ENCODE measurements around the gene TMEM238. TPM values are rescaled to one million over a fixed set of nuclear protein-coding genes. Genes with fewer than 3 reads are reported as not detected.

TMEM238 gene
- total and polyA plus RNA-seq, 10 of the 15 experiments (the other 5 are each of a cell fraction or from before 2014, with no cell fraction given) = 0.05 to 16.9 (median 0.58) TPM; not detected in 1

DNA sequence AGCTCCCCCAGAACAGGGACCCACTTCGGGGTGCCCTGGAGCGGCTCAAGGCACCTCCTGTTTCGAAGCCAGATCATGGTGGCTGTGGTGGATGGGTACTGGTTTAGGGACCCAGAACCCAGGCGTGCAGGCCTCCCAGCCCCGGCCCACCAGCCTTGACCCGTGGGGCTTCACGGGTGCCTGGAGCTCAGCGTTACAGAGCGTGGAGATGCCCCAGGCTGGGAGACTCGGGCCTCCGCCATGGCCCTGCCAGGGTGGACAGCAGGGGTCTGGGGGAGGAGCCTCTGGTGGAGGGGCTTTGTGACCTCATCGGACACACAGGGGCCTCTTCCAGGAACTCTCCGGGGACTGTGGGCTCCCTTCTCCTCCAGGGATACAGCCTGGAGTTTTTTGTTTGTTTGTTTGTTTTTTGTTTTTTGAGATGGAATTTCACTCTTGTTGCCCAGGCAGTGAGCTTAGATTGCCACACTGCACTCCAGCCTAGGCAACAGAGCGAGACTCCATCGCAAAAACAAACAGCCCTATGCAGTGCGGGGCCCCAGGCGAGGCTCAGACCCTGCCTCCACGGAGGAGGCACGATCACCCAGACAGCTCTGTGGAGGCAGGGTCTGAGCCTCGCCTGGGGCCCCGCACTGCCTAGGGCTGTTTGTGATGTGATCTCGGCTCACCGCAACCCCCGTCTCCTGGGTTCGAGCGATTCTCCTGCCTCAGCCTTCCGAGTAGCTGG lies 20.9 kb downstream of the TMEM238 start, which contains the start of gene GARIN5B:
TSS of gene GARIN5B (minus strand) at position 271 of the 727 bp plus-strand sequence. CDS start at position 77, 194 bp downstream.
- Histone ChIP-seq H3K27ac (ENCODE audit: control insufficient read depth, insufficient read depth) (no peak within 1 kb of the TSS), H3K9me3 (replicated peaks; ENCODE audit: control insufficient read depth, insufficient read depth, low read length) (no peaks in the 10 kb centered on the region), H2AFZ (ENCODE audit: control insufficient read depth, low read depth, low read length) (no peak within 1 kb of the TSS), H3K4me2 (ENCODE audit: control insufficient read depth, insufficient read depth) (no peak within 1 kb of the TSS), H3K36me3 (ENCODE audit: control insufficient read depth in 2 of 2, insufficient read depth in 2 of 2, low read length in 1 of 2) (no peaks in the 10 kb centered on the region), H3K9ac (ENCODE audit: control insufficient read depth, insufficient read depth, low read length) (no peak within 1 kb of the TSS), H3K4me3 (no peak within 1 kb of the TSS), H4K20me1 (ENCODE audit: control insufficient read depth, insufficient read depth) (no peaks in the 10 kb centered on the region), H3K4me1 (ENCODE audit: control insufficient read depth, insufficient read depth, low read length) (no peaks in the 10 kb centered on the region), H3K27me3 (replicated peaks in 1 of 2; ENCODE audit: control insufficient read depth in 2 of 2, insufficient read depth in 2 of 2, low read length in 1 of 2) (no peaks in the 10 kb centered on the region; a peak in 2 of 4 replicates), H3K79me2 (ENCODE audit: control insufficient read depth, insufficient read depth, low read length) (no peaks in the 10 kb centered on the region)
- ChIA-PET CTCF (no interaction called here), POLR2A (no interaction called here), RAD21 (ENCODE audit: unreplicated experiment) (no interaction called here), SMC1A (ENCODE audit: uncharacterized antibody, unreplicated experiment) (no interaction called here)
- no peak for FAIRE-seq
- in situ Hi-C loops (cut with MboI) = no loop called here
- WGBS (ENCODE audit: insufficient coverage, insufficient replicate concordance, low lambda C conversion rate, missing lambda C conversion rate) = 49% methylated on average over 26 of the region's 27 CpGs
- intact Hi-C loops (cut with micrococcal nuclease; ENCODE audit: unreplicated experiment) = no loop called here
- ATAC-seq = no peak
- BruUV-seq (replicated peaks) = no TSS peak
- no peak for DNase-seq (ENCODE audit: low read depth, low spot score)
- no peak for TF ChIP-seq CHD1 (IDR thresholded peaks at IDR 0.05; ENCODE audit: low read depth, low read length)
- TF ChIP-seq EED (IDR thresholded peaks at IDR 0.05; ENCODE audit: low read depth) = no peak
- TF ChIP-seq, protein P1, sequence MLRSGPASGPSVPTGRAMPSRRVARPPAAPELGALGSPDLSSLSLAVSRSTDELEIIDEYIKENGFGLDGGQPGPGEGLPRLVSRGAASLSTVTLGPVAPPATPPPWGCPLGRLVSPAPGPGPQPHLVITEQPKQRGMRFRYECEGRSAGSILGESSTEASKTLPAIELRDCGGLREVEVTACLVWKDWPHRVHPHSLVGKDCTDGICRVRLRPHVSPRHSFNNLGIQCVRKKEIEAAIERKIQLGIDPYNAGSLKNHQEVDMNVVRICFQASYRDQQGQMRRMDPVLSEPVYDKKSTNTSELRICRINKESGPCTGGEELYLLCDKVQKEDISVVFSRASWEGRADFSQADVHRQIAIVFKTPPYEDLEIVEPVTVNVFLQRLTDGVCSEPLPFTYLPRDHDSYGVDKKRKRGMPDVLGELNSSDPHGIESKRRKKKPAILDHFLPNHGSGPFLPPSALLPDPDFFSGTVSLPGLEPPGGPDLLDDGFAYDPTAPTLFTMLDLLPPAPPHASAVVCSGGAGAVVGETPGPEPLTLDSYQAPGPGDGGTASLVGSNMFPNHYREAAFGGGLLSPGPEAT (IDR thresholded peaks at IDR 0.05; ENCODE audit: low read depth) = no peak
- no peak for TF ChIP-seq ZNF622 (IDR thresholded peaks at IDR 0.05)
- no peak for TF ChIP-seq JUND (IDR thresholded peaks at IDR 0.05; ENCODE audit: low read depth, low read length)
- no peak for TF ChIP-seq ZNF207 (IDR thresholded peaks at IDR 0.05; ENCODE audit: borderline replicate concordance)
- no peak for TF ChIP-seq KLF5 (IDR thresholded peaks at IDR 0.05; ENCODE audit: partially characterized antibody)
- TF ChIP-seq LARP7 (IDR thresholded peaks at IDR 0.05) = no peak
- no peak for TF ChIP-seq STAT1 (conservative IDR thresholded peaks at IDR 0.05)
- no peak for TF ChIP-seq CEBPZ (IDR thresholded peaks at IDR 0.05; ENCODE audit: low read depth, low read length)
- TF ChIP-seq, protein P2, sequence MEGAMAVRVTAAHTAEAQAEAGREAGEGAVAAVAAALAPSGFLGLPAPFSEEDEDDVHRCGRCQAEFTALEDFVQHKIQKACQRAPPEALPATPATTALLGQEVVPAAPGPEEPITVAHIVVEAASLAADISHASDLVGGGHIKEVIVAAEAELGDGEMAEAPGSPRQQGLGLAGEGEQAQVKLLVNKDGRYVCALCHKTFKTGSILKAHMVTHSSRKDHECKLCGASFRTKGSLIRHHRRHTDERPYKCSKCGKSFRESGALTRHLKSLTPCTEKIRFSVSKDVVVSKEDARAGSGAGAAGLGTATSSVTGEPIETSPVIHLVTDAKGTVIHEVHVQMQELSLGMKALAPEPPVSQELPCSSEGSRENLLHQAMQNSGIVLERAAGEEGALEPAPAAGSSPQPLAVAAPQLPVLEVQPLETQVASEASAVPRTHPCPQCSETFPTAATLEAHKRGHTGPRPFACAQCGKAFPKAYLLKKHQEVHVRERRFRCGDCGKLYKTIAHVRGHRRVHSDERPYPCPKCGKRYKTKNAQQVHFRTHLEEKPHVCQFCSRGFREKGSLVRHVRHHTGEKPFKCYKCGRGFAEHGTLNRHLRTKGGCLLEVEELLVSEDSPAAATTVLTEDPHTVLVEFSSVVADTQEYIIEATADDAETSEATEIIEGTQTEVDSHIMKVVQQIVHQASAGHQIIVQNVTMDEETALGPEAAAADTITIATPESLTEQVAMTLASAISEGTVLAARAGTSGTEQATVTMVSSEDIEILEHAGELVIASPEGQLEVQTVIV (IDR thresholded peaks at IDR 0.05; ENCODE audit: borderline replicate concordance, partially characterized antibody) = no peak
- no peak for TF ChIP-seq SMAD1 (IDR thresholded peaks at IDR 0.05; ENCODE audit: low read depth, partially characterized antibody)
- TF ChIP-seq HSF1 (IDR thresholded peaks at IDR 0.05; ENCODE audit: low read depth, low read length) = no peak
